Measurements from ENCODE around the gene PLEKHA8. TPM values are rescaled to one million over a fixed set of nuclear protein-coding genes. Genes with fewer than 3 reads are reported as not detected.
A peak's percentile ranks its signal among the peaks of the same experiment; 100 is the strongest.

Gene PLEKHA8
- total RNA-seq, 1 experiment from 2014 or later: 10.6 TPM

- no peak for DNase-seq (ENCODE audit: low read depth)
These were observed 5.2 kb upstream of the PLEKHA8 start for GRCh38 chr7:30022991-30023390.

GRCh38 chr7:30023524-30023923 is 4.7 kb upstream of the PLEKHA8 start:
- no peak for DNase-seq (ENCODE audit: low read depth)

- DNase-seq (ENCODE audit: low read depth): peak; percentile 100
These were observed 1.8 kb upstream of the PLEKHA8 start, which contains the start of gene FKBP14 for GRCh38 chr7:30026229-30027064. FKBP14 (minus strand) TSS chr7:30026702; CDS start chr7:30026508, 194 bp downstream.

DNA sequence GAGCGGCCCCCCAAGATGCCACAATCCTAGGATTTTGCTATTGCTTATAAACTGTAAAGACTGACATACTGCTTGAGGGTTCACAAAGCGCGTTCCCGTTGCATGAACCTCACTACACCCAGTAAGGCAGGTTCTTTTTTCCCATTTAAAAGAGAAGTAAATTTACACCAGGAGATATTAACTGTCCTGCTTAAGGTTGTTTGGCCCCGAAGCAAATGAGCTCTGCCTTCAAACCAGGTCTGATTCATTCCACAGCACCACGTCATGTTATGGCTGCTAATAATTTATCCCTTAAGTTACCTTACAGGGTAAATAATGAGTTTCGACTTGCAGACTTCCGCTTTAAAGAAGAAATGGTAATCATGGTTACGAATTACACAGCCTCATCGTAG is 1.2 kb upstream of the PLEKHA8 start:
- DNase-seq (ENCODE audit: low read depth): no peak

DNA sequence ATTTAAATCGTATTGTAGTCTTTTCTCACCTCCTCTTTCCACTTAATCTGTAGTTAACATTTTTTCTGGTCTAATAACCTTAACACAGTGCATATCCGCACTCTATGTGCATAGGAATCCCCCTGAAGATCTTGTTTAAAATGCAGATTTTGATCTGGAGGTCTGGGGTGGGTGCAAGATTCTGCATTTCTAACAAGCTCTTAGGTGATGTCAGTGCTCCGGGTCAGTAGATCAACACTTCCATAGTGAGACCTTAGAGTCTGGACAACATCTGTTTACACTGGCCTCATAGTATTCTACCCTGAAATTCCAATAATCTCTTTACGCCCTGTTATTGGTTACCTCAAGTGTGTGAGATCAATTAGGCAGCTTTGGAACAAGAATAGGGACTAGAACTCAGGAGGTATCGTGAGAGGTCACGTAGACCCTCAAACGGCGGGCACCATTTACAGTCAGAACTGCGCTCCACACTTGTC is 434 bp upstream of the PLEKHA8 start:
- no peak for DNase-seq (ENCODE audit: low read depth)

- DNase-seq (ENCODE audit: low read depth): peak; percentile 48
These were observed 780 bp downstream of the PLEKHA8 start for GRCh38 chr7:30028749-30029635.

- no peak for DNase-seq (ENCODE audit: low read depth)
These were observed 1.5 kb downstream of the PLEKHA8 start for GRCh38 chr7:30029696-30030095.

- DNase-seq (ENCODE audit: low read depth): no peak
These were observed 4.3 kb downstream of the PLEKHA8 start for GRCh38 chr7:30032310-30033125.

GRCh38 chr7:30034501-30034900 is 6.3 kb downstream of the PLEKHA8 start:
- DNase-seq (ENCODE audit: low read depth): no peak

DNA sequence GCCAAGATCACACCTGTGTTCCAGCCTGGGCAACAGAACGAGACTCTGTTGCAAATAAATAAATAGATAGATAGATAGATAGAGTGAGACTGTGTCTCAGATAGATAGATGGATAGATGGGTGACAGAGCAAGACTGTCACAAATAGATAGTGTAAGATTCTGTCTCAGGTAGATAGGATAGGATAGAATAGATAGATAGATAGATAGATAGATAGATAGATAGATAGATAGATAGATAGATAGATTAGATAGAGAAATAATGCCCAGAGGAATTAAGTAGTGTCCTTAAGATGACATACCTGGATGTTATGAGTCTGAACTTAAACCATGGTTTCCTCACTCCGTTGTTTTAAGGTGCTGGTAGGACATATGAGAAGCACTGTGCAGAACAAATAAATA is 8.0 kb downstream of the PLEKHA8 start:
- DNase-seq (ENCODE audit: low read depth): no peak

DNA sequence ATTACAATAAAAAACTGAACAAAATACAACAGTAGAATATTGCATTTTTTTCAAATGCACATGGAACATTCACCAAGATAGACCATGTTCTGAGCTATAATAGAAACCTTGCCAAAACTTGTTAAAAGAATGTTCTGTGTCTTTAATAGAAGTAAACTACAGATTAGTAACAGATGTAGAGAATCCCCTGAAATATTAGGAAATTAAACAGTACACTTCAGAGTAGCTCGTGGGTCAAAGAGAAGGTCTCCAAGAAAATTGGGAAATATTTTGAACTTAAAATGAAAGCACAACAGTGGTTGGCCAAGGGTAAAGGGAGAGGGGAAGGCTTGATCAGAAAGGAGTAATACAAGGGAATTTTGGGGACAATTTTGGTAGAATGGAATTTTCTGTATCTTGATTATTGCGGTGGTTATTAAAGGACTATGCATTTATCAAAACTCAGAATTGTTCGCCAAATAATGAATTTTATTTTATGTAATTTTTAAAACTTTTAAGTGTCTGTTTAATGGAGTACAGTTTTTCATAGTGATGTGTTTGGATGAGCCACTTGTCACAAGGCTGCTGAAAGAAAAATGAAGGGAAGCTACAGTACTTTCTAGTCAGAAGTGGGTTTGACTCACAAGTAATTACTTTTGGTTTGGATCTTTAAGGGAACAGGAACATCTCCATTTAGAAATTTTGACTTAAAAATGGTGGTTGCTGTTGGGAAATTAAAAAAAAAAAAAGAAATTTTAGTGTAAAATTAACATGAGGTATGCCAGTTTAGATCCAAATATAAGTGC is 10.2 kb downstream of the PLEKHA8 start:
- no peak for DNase-seq (ENCODE audit: low read depth)

DNA sequence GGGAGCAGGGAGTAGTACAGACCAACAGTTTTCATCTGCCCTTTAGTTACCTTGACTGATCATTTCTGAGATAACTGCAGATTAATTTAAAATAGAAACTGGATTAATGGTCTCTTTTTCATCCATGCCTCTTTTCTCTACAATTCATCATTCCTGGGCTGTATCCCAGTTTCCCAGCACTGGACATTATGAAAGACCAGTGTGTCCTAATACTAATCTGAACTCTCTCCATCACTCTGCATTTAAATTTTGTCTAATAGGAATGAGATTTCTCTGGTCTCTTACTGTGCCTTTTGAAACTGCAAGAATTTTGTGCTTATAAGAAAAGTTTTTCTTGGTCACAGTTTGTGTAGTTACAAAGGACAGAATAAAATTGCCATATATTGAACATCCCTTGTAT is 12.7 kb downstream of the PLEKHA8 start:
- DNase-seq (ENCODE audit: low read depth): no peak

GRCh38 chr7:30041526-30042269 is 13.5 kb downstream of the PLEKHA8 start:
- DNase-seq (ENCODE audit: low read depth): peak; percentile 41

GRCh38 chr7:30046127-30046770 is 18.0 kb downstream of the PLEKHA8 start:
- no peak for DNase-seq (ENCODE audit: low read depth)

GRCh38 chr7:30047124-30047523 is 18.9 kb downstream of the PLEKHA8 start:
- no peak for DNase-seq (ENCODE audit: low read depth)

DNA sequence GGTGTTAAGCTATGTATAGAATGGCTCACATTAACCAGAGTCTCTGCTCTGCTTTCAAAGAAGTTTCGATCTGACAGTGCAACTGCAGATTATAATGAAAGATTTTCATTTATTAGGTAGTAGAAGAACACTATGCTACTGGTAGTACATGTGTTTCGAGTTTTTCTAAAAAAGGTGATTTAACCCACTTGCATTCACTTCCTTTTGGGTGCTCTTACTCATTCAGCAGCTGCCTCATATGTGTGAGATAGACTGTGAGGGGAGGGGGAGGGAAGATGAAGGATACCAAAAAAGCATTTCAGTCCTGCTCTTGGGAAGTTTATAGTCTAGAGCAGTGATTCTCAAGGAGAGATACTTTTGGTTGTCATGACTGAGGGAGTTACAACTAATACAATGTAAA is 20.4 kb downstream of the PLEKHA8 start:
- DNase-seq (ENCODE audit: low read depth): peak; percentile 30

- no peak for DNase-seq (ENCODE audit: low read depth)
These were observed 21.0 kb downstream of the PLEKHA8 start for GRCh38 chr7:30049173-30049572.

DNA sequence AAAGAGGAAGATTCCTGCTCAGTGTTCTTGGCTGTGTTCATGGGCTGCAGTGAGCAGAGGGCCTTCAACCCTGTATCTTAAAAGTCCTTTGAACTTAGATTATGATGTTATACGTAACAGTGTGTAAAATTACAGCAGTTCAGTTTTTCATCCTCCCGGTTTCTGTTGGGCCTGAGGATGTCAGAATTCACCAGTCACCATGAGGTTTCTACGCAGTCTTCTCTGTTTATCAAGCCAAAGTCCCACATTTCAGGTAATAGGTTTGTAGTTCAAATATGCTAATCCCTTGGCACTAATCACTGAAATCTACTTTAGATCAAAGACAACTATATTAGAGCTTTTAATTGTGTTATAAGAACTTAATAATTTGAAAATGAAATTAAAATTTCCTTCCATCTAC is 24.9 kb downstream of the PLEKHA8 start:
- DNase-seq (ENCODE audit: low read depth): no peak

GRCh38 chr7:30057741-30058140 is 29.5 kb downstream of the PLEKHA8 start:
- DNase-seq (ENCODE audit: low read depth): peak; percentile 38
